GM03348 (cell line): ENCODE measurements around the gene LGALS9.

ENCODE experiments used
- DNase-seq: peaks from one replicate; pipeline ENCODE4 v3.0.0; 2012; ENCODE audit warnings: low spot score

LGALS9 gene

GRCh38 chr17:27630607-27631410 is at the start of gene LGALS9:
LGALS9 (plus strand) TSS chr17:27631188; CDS start chr17:27631266, 78 bp downstream.
- DNase-seq, result no peak

- DNase-seq, result no peak
These were observed 48.3 kb upstream of the LGALS9 start for GRCh38 chr17:27582696-27583095.

GRCh38 chr17:27585153-27585681 is 45.8 kb upstream of the LGALS9 start:
- no peak for DNase-seq

GRCh38 chr17:27585792-27586191 is 45.2 kb upstream of the LGALS9 start:
- DNase-seq, result no peak

- peak; percentile 88 for DNase-seq
These were observed 44.7 kb upstream of the LGALS9 start for GRCh38 chr17:27586203-27586721.

GRCh38 chr17:27588354-27588753 is 42.6 kb upstream of the LGALS9 start:
- no peak for DNase-seq

- no peak for DNase-seq
These were observed 40.1 kb upstream of the LGALS9 start for GRCh38 chr17:27590864-27591263.

GRCh38 chr17:27591986-27592385 is 39.0 kb upstream of the LGALS9 start:
- no peak for DNase-seq

GRCh38 chr17:27593232-27593856 is 37.6 kb upstream of the LGALS9 start:
- no peak for DNase-seq

- DNase-seq, result no peak
These were observed 37.1 kb upstream of the LGALS9 start for GRCh38 chr17:27593857-27594255.

GRCh38 chr17:27595208-27595607 is 35.8 kb upstream of the LGALS9 start:
- DNase-seq, result no peak

GRCh38 chr17:27596096-27596495 is 34.9 kb upstream of the LGALS9 start:
- no peak for DNase-seq

GRCh38 chr17:27596566-27597187 is 34.3 kb upstream of the LGALS9 start:
- DNase-seq, result no peak

GRCh38 chr17:27597188-27597580 is 33.8 kb upstream of the LGALS9 start:
- DNase-seq, result no peak

- no peak for DNase-seq
These were observed 33.1 kb upstream of the LGALS9 start for GRCh38 chr17:27597783-27598320.

GRCh38 chr17:27598337-27599050 is 32.5 kb upstream of the LGALS9 start:
- no peak for DNase-seq

GRCh38 chr17:27600471-27600870 is 30.5 kb upstream of the LGALS9 start:
- DNase-seq, result no peak

GRCh38 chr17:27601069-27601974 is 29.7 kb upstream of the LGALS9 start:
- peak; percentile 85 for DNase-seq

GRCh38 chr17:27601975-27602302 is 29.0 kb upstream of the LGALS9 start:
- DNase-seq, result no peak

- DNase-seq, result peak; percentile 89
These were observed 28.1 kb upstream of the LGALS9 start for GRCh38 chr17:27602721-27603420.
